GM19324 (cell line): ENCODE results near the gene GNG4.
"Not testable (repeated sequence)": the region's sequence is repeated elsewhere in the genome, so short reads cannot be mapped to it uniquely, and the experiment has no call there.

Experiments used
- ATAC-seq: cut with Tn5 transposase; IDR thresholded peaks from one replicate; pipeline ENCODE4 v1.9.1; 2021; ENCODE audit warnings: mild to moderate bottlenecking, moderate library complexity; ENCODE audit not compliant: unreplicated experiment, low FRiP score

Gene GNG4

DNA sequence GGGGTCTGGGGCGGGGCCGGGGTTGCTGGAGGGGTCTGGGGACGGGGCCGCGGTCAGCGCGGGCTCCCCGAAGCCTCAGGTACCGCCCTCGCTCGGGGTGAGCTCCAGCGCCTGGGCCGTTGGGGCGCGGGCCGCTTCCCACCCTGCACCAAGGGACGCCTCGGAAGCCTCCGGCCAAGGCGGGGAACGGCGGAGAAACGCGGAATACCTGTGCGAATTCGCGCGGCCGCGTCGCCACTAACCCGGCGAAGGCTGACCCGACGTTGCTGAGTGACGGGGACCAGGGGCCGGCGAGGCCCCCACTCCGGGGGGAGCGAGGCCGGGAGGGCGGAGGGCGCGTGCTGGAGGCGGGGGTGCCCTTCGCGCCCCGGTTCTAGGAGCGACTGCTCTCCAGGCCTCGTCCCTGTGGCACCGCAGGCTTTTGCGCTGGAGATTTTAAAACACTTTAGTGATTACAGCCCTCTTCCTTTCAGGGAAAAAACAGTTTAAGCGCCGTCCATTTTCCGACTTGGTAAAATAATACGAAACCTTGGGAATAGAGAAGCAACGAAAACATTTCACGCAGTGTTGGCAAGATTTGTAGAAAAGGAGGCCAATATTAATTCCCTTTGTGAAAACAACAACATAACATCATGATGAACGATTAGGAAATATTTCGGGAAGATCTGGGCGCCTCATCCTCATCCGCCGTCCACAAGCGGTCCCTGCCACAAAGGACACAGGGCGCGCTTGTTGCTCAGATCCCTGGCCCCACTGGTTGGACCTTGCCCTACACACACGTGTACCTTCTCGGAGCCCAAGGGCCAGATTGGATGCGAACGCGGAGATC is 971 bp upstream of the GNG4 start:
- ATAC-seq = no peak

DNA sequence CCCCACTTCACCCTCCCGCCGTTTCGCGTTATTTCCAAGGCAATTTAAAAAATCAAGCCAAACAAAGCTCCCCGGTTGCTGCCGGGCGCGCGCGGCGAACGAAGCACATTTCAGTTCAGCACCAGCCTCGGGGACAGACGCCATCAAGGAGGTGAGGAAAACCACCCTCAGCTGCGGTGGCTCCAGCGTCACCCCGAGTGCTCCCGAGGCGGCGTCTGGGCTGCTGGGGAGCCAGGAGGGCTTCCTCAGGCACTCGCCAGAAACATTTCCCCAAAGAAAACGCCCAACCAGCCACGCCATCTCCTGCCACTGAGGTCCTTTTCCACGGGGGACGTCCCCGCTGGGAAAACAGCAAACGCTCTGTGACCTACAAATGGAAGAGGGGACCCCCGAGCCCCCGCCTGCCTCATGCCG is 623 bp downstream of the GNG4 start:
- ATAC-seq = no peak

GRCh38 chr1:235648407-235648907 is 1.1 kb downstream of the GNG4 start:
- no peak for ATAC-seq

DNA sequence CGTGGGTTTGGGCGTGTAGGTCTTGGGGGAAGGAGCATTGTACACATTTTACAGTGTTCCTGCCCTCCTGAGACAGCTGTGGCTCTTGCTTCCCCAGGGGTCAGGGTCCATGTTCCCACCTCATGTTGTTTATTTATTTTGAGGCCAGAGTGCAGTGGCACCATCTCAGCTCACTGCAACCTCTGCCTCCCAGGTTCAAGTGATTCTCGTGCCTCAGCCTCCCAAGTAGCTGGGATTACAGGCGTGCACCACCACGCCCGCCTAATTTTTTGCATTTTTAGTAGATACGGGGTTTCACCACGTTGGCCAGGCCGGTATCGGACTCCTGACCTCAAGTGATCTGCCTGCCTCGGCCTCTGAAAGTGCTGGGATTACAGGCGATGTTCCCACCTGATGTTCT is 2.0 kb downstream of the GNG4 start:
- ATAC-seq = not testable (repeated sequence)

GRCh38 chr1:235646463-235646862 is 3.1 kb downstream of the GNG4 start:
- no peak for ATAC-seq

GRCh38 chr1:235644693-235645305 is 4.8 kb downstream of the GNG4 start:
- ATAC-seq = no peak

DNA sequence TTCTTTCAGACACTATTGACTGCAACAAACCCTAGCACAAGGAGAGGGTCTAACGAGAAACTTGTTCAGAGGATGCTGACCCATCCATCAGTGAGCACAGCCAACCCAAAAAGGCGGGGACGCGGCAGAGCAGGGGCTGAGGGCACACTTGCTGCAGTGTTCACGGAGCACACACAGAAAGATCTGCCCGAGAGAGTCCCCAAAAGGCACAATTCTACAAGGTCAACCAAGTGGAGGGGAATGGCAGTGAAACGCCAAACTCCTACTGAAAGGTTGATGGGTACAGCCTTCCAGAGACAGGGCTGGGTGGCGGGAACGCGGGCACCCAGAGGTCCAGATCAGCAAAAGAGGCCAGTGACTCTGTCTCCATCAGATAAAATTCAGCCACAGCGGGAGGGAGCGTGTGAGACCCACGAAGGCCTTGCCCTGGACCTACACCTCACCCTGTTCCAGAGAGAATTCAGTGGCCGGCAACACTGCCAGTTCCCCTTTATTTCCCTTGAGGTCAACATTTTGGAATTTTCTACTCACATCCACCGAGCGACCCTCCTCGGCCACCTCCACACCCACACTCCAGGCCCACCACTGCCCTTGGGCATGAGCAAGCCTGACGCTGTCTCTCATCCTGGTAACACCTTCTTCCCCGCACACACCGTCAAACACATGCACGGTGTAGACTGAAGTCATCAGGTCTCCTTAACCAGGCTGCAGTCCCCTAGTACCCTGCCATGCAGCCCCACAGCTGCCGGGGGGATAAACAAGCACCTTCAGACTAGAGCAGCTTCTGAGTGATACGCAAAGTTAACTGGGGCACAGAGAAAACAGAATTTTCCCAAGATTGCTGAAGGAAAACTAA is 5.5 kb downstream of the GNG4 start:
- no peak for ATAC-seq

DNA sequence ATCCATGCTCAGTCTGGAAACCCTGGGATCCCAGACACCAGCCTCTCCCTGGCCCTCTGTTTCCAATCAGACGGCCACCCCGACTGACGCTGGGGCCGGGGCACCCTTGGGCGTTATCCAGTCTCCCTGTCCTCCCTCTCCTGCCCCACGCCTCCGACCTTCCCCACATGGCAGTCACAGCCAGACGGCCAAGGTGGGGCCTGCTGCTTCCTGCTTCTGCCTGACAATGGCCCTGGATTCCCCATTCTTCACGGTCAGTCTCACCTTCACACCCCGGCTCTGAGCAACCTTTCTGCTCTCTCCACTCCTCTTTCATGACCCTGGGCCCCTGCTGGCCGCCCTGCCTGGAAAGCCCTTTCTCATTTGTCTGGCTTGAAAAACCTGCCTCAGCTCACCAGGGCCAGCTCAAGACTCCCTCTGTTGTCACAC is 6.6 kb downstream of the GNG4 start:
- no peak for ATAC-seq

- peak; percentile 73 for ATAC-seq
Measured at GRCh38 chr1:235642011-235642942, 7.3 kb downstream of the GNG4 start.

DNA sequence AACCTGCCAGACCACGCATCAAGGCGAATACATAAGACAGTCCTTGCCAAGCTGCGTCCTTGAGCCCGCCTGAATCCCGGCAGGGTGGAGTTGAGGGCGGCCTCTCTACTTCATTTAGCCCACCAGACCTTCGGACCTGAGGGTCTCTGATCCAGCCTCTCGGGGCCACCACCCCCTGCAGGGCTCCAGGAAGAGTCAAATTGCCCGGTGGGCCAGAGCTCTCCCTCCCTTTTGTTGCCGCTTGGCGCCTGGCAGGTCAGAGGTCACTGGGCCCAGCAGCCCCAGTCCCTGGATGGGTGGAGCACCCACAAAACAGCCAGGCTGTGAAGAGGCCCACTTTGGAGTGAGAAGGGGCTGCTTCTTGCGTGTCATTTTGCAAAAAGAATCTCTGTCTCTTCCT is 9.0 kb downstream of the GNG4 start:
- no peak for ATAC-seq

DNA sequence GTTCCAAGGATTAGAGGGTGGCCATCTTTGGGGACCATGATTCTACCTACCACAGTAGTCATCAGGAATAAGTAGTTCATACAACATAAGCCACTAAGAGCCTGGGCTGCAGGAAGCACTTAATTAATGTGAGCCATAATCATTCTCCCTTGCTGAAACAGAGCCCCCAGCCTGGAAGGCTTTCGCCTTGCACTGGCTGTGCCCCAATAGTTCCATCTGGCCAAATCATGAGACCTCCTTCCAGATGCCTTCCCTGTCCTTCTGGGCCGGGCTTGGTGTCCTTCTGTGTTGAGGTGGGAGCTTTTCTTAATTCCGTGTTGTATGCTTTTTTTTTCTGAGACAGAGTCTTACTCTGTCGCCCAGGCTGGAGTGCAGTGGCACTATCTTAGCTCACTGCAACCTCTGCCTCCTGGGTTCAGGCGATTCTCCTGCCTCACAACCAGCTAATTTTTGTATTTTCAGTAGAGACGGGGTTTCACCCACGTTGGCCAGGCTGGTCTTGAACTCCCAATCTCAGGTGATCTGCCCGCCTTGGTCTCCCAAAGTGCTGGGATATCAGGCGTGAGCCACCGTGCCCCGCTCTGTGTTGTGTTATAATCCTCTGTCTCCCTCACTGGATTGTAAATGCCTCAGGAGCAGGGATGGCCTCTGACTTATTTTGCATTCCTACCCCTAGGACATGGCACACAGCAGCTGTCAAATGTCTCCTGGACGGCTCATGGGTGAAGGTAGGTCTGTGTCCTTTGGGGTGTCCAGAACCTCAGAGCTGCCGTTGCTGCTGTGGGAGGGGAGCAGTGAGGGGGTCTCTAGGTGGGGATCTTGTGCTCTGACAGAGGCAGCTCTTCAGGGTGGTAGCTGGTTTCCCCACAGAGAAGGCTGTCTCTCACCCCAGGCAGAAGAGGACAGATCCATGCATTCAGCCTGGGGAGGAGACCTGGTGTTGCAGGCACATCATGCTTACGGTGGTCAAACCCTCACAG is 10.1 kb downstream of the GNG4 start:
- no peak for ATAC-seq

DNA sequence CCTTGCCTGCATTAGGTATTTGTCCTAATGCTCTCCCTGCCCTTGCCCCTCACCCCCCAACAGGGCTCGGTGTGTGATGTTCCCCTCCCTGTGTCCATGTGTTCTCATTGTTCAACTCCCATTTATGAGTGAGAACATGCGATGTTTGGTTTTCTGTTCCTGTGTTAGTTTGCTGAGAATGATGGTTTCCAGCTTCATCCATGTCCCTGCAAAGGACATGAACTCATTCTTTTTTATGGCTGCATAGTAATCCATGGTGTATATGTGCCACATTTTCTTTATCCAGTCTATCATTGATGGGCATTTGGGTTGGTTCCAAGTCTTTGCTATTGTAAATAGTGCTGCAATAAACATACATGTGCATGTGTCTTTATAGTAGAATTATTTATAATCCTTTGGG is 11.0 kb downstream of the GNG4 start:
- ATAC-seq = not testable (repeated sequence)

- no peak for ATAC-seq
Measured at GRCh38 chr1:235637756-235638534, 11.6 kb downstream of the GNG4 start.

DNA sequence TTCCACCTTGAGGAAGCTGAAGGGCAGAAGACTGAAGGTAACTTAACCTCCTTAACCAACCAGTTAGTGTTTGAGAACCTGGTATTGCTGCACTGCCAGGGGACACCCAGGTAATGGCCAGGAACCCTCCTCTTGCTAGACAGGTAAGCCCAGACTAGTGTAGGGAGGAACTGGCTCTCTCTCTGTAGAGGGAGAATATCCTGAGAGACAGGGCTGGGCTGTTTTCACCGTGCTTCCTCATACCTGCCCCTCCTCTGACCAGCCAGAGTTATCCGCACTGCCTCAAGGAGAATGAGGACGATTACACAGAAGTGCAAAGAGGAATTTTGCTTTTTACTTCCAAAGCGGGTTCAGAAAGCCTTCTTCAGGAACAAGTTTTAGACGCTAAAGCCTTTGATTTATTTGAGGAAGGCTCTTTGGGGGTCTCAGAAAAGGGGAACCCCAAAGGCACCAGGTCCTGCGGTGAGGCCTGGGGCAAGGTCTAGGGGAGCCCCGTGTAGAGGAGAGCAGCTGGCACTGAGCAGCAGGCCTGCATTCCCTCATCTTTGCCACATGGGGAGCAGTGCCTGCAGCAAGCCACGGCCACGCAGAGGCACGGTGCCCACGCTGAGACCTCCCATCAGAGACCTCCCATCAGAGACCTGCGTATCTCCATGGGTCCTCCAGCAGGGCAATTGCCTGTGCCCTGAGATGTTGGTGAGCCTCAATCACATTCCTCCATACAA is 13.5 kb downstream of the GNG4 start:
- no peak for ATAC-seq

- peak; percentile 66 for ATAC-seq
Measured at GRCh38 chr1:235632506-235633401, 16.8 kb downstream of the GNG4 start.

DNA sequence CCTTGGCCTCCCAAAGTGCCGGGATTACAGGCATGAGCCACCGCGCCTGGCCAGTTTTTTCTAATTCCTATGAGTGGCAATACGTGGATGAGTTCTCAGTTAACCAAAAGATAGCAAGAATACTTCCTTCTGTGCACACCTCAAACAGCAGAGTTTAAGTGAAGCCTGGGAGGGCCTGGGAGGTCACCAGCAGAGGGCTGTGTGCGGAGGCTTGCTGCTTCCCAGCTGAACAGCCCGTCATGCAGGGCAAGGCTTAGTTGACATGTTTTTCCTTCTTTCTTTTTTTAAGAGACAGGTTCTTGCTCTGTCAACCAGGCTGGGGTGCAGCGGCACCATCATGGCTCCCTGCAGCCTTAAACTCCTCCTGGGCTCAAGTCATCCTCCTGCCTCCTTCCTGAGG is 17.8 kb downstream of the GNG4 start:
- ATAC-seq = no peak
